NCI-H128 (cell line): ENCODE measurements around the gene CCM2.
"Not testable (repeated sequence)": the region's sequence is repeated elsewhere in the genome, so short reads cannot be mapped to it uniquely, and the experiment has no call there.

Source experiments
- DNase-seq: peaks from one replicate; lab custom pipeline; 2025; ENCODE audit not compliant: unreplicated experiment; lab: John Stamatoyannopoulos, UW

CCM2 gene

DNA sequence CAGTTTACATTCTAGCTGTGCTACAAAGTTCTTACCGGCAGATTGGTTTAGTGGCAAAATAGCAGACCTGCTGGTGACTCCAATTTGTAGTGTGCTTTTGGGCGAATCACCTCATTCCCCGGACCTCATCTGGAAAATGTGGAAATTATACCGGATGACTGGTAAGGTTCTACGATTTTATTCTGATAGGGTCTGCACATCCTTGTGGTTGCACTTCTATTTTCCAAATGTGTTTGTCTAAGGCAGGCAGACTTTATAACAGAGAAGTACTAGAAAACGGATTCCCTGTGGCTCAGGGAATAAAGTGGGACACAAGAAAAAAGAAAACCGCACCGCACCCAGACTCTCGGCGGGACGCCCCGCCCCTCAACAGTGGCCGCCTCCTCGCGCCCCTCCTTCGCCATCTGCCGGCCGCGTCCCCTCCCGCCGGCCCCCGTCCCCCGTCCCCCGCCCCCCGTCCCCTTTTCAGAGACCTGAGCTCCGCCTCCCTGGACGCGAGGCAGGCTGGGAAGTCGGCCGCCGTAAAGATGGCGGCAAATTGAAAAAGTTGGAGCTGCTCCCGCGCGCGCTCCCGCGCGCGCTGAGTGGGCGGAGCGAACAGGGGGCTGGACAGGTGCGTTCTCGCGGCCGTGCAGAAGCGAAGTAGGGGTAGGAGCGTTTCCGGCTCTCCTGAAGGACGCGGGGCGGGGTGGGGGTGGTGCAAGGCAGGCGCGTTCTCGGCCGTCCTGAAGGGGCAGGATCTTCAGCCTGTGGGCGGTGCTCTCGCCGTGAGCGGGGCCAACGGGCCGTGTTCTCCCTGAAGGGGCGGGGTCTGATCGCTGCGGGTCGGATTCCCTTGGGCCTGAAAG is 532 bp upstream of the CCM2 start:
- peak; percentile 100 for DNase-seq

DNA sequence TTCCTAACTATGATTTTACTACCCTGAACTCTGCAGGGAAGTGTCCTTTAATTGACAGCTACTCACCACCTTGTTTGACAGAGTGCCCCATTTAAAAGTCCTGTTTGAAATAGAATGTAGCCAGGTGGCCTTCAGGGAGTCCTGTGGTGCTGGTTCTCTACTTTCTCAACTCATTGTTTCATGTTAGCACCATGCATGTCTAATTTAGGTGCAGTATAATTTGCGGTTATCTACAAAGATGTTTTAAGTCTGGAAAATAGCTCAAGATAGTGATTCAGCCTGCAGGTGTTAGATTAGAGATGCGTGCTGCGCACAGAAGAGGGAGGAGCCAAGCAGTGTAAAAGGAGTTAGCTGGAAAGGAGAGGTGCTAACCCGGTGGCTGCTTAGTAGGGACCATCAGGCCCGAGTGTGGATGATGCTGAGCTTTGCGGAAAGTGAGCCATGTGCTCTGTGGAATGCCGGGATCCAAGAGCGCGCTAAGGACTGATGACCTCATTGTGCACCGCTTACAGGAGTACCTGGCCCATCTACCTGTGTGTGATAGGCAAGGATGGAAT is 1.2 kb downstream of the CCM2 start:
- peak; percentile 16 for DNase-seq

DNA sequence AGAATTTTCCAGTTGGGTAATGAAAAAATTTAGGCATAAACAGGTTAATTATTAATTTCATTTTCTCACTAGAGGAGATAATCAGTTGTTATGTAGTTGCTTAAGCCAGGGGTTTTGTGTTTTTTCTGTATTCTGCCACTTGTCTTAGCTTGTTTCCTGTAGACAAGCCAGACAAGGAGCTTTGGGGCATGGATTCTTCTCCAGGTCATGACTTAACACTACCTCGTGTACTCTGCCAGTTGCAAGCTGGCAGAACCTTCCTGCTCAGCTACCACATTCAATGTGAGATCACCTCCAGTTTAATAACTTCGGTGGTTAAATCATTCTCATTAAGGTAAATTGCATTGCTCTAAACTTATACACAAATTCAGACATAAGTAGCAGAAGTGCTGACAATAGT is 1.8 kb downstream of the CCM2 start:
- DNase-seq, result no peak

DNA sequence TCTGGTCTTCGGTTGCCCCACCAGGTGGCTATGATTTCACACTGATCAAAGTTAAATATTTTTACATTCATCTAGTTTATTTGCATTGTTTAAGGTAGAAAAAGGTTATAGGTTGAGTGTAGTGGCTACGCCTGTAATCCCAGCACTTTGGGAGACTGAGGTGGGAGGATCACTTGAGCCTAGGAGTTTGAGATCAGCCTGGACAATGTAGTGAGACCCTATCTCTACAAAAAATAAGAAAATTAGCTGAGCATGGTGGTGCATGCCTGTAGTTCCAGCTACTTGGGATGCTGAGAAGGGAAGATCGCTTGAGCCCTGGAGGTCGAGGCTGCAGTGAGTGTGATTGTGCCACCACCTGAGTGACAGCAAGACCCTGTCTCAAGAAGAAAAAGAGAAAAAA is 3.8 kb downstream of the CCM2 start:
- no peak for DNase-seq

DNA sequence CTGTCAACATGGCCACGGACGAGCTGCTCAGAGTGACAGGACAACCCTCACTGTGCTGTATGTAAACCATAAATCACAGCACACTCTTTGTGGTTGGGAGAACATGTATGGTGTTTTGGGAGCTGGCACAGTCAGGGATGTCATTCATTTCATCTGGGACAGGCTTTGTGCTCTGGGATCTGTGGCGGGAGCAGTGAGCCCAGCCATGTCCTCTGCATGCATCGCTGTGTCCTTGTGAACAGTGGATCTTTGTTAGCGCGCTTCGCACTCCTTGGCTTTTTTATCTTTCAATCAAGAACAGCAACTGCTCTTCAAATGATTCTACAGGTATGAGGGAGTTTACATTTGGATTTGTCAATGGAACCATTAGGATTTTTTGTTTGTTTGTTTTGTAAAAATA is 7.1 kb downstream of the CCM2 start:
- no peak for DNase-seq

DNA sequence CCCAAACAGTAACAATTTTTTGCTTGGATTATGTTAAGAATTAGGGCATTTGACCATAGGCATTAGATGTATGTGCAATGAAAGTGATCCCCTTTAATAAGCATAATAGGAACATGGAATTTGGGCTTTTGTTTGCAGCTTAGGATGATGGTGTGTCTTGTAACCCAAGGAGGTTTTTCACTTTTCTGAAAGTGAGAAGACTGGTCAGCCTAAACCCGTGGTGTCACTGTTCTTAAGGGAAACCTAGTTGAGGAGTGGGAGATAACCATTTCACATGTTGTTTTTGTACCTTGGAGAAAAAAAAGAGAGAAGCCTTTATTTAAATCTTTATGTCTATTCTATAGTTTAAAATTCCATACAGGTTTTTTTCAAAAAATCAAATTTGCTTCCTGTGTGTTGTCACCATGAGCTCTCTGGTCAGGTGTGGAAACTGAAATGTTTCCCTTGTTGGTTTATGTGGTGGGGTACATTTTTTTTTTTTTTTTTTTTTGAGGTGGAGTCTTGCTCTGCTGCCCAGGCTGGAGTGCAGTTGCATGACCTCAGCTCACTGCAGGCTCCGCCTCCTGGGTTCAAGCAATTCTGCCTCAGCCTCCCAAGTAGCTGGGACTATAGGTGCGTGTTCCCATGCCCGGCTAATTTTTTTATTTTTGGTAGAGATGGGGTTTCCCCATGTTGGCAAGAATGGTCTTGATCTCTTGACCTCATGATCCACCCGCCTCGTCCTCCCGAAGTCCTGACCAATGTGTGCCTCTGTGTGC is 7.7 kb downstream of the CCM2 start:
- DNase-seq, result no peak

DNA sequence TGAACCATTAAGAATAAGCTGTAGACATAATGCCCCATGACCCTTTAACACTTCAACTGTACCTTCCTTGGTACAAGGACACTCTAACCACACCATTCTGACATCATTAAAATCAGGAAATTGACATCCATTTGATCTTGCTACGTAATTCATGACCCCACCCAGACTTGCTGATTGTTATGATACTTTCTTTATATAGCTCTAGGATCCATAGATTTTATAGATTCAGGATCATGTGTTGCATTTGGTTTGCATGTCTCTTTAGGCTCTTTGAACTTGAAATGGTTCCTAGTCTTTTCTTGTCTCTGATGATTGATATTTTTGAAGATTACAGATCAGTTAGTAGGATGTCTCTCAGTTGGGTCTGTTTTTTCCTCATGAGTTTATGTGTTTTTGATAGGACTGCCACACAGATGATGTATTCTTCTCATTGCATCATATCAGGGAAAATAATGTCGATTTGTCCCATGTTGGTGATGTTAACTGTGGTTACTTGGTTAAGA is 13.5 kb downstream of the CCM2 start:
- DNase-seq, result no peak

DNA sequence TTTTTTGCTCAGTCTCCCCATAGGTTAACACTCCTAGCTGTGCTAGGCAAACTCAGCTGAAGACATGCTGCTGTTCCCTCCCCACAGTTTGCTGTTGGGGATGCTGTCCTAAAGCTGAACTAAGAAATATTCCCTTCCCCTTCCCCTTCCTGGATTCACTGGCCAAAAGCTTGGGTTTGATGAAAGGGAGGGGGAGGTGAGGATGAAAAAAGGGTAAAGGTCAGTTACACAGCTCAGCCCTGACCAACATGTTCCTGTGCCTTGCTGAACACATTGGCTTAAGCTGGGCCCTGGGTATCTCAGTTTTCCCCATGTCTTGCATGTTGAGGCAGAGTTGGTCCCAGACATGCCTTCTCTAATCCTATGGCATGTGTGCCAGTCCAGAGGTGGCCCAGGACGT is 15.3 kb downstream of the CCM2 start:
- no peak for DNase-seq

DNA sequence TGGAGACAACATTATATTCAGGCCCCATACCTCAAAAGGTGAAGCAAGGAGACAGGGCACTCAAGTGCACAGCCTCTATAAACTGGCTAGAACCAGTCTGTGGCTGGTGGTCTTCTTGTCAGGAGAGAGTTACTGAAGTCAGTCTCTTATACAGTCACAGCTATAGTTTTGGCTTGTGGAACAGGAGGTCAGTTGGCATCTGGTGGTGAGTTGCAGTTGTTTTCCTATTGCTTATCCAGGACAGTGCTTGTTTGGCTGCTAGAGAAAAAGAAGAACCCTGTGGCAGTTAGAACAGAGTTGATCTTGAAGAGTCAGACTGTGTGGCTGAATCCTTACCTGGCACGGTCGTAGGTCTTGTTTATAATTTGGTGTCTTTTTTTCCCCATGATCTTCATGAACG is 17.3 kb downstream of the CCM2 start:
- no peak for DNase-seq

DNA sequence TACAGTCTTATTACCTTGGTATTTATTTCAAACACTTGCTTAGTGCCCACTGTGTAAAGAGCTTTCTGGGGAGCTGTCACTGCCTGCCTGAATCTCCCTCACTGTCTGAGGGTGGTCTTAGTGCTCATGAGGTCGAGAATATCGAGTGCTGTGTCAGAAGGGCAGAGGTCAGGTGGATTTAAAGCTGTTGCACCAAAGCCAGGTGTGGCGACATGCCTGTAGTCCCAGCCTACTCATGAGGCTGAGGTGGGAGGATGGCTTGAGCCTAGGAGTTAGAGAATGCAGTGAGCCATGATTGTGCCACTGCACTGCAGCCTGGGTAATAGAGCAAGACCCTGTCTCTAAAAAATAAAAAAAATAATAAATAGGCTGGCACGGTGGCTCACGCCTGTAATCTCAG is 20.9 kb downstream of the CCM2 start:
- DNase-seq, result no peak

DNA sequence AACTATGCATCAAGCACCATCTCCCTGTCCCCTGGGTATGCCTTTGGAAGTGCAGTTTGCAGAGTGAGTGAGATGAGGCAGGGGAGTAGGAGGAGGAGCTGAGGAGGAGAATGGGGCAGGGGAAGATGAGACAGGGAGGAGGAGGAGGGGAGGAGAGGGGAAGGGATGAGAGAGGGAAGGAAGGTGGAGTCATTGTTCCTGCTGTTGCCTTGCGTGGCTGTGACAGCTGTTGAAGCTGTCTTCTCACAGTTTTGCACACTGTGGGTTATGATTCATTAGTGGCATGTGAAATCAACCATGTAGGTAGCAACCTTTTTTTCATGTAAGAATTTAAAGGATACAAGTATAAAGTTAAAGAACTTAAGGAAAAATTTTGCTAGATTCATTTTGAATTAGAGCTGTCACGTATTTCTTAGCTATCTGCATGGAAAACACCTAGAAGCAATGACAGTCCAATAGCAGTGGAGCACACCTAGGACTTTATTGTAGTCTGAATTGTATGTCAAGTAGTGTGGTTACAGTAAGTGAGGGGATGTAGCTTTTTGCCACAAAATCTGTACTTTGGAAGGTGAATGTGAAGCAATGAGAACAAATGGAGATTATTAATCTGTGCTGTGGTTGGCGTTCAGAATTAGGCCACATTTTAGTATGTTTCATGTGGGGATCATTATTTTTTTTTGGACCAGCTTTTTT is 21.7 kb downstream of the CCM2 start:
- DNase-seq, result no peak

DNA sequence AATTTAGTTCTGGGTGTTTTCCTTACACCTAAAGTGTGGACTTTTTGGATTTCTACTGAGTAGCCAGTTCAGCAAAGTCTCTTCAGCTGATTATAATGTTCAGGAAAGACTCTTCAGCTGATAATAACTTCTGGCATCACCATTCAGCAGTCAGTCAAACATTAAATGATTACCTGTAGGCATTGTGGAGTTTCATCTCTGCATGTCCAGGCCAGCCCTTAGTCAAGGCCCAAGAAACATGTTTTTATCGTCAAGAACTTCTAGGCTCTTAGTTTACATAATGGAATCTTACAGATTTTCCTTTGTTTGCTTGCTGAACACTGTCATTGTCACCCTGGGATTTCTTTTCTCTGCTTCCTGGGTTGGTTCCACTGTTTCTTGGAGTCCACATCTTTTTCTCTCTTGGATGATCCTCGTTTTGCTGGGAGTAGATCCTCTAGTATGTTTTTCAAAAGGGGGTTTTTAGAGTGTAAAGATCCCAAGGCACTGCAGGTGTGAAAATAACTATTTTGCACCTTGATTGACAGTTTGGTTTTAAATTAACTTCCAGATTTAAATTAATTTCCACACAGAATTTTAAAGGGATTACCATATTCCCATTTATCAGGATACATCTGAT is 24.2 kb downstream of the CCM2 start:
- no peak for DNase-seq

DNA sequence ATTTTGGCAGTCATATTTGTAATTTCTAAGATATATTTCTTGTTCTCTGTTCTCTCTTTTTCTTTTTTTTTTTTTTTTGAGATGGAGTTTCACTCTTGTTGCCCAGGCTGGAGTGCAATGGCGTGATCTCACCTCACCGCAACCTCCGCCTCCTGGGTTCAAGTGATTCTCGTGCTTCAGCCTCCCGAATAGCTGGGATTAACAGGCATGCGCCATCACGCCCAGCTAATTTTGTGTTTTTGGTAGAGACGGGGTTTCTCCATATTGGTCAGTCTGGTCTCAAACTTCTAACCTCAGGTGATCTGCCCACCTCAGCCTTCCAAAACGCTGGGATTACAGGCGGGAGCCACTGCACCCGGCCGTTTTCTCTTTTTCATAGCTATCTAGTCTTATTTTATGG is 25.5 kb downstream of the CCM2 start:
- not testable (repeated sequence) for DNase-seq

DNA sequence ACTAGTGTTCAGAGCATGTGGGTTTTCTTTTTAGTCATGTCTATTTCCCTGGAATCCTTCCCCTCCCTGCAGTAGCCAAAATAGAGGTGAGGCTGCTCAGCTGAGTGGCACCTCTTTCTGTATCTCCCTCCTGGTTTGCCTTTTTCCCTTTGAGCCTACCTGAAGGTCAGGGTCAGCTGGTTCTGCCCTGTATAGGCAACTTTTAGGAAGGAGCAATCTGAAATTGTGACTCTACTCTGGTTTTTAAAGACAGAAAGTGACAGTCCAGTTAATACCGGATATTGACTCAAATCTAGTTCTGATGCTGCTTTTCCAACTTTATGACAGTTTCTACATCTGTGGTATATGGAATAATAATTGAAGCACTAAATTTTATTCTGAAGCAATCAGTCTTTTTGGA is 26.0 kb downstream of the CCM2 start:
- DNase-seq, result no peak

DNA sequence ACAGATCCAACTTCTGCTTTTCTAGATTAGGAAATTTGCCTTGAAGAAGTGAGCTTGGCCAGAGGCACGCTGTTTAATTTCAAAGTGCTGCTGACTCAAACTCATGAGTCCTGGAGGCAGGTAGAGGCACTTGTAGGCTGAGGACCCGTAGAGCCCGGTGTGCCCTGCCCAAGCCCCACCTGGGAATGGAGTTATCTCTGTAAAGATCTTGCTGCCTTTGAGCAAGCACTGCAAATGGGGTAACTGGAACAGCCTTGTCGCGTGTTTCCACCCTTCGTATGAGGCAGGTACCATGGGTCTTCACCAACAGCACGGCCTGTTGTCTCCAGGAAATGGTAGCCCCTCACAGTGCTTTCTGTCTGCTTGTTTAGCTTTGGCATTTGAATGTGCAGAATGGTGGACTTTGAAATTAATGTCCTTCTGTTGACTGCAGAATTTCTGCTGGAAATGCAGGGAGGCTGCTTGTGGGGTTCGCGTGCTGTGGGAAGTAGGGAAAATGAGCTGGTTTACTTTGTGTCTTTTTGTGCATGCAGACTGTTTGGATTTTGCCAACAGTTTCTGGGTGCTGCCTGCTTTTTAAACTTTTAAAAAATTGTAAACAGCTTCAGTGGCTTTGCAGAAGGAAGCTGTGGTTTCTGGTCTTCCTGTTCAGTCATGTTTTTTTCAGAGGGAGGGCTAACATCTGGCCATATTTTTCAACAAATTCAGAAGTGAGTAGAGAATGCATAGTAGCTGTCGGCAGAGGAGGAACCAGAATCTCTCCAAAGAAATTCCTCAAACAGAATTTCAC is 27.2 kb downstream of the CCM2 start:
- DNase-seq, result no peak

DNA sequence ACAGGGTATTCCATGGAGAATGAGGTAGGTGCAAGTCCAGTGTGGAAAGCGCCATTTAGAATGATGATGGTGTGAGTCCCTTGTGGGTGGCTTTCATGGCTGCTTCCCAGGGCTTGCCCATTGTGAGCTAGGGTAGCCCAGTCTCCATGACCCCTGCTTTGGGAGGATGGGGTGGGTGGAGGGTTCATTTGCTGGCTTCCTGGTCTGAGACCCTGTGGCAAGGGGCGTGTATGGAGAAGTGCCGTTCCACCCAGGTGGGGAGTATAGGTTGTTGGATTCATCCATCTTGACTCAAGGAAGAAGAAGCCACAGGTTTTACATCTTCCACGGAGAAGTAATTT is 27.7 kb downstream of the CCM2 start:
- no peak for DNase-seq

DNA sequence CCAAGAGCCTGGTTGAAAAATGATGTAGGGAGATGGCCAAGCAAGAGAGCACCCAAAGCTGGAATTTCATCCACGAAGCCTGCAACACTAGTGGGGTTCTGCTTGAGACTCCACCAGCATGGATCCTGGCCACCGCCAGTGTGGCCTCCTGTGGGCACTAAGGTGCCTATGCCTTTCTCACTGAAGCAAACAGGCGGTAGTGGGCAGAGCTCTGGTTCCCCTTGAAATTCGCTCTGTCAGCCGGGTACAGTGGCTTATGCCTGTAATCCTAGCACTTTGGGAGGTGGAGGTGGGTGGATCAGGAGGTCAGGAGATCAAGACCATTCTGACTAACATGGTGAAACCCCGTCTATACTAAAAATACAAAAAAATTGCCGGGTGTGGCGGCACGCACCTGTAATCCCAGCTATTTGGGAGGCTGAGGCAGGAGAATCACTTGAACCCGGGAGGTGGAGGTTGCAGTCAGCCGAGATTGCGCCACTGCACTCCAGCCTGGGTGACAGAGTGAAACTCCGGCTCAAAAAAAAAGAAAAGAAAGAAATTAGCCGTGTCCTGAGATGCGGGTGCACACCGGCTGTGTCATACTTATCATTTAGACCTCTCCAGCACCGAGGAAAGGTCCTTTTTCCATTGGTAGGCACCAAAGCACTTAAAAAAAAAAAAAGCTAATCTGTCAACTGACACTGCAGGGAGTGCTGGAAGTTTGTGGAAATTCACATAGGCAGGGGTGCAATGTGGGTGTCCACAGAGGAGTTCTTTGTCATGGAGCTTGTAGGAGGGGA is 28.3 kb downstream of the CCM2 start:
- no peak for DNase-seq

DNA sequence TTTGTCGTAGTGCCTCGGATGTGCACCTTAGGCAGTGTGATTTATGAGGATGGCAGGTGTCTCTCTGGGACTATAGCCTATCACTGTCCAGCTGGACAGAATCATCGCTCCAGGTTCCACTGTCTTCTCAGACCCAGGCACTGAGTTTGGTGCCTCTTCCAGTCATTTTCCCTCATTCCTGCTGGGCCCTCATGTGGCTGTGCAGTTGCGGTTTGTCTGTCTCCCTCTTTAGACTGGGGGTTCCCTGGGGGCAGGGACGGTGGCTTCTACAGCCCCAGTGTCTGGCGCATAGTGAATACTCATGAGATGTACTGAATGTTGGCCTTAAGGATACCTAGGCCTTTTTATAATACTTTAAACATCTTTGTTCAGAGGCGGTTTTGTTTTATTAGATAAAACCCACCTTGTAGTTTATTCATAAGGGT is 28.9 kb downstream of the CCM2 start:
- DNase-seq, result no peak

DNA sequence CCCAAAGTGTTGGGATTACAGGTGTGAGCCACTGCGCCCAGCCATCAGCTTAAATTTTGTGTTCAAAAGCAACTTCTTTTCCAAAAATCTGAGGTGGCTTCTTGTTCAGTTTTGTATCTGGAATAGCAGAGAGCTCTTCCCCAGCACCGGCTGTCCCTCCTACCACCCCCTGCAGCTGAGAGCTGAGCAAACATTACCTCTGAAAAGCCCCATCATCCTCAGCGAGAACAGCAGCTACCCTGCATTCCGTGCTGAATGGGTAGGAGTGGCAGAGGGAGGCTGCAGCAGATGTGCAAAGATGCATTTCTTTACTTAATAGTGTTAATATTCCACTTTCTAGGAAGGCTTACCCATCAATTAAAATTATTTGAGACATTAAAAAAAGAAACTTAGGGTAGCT is 31.8 kb downstream of the CCM2 start:
- DNase-seq, result no peak

DNA sequence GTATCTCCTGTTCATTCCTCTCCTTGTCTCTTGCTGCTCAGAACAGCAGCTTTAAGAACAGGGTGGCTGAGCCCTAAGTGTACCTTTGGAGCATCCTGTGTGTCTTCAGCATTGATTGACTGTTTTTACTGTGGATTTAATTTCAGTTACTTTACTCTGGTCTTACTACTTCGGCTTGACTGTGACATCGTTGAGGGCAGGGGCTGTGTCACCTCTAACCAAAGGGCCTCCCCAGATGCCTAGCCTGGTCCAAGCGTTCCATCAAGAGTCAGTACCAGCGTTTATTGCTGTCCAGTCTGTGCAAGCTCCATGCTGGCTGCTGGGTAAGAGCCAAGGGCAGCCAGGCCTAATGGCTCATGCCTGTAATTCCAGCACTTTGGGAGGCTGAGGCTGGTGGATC is 32.4 kb downstream of the CCM2 start:
- no peak for DNase-seq
